LoVo (cell line): ENCODE results near the gene KRTAP10-10.
A peak's percentile ranks its signal among the peaks of the same experiment; 100 is the strongest.
"Not testable (repeated sequence)": the region's sequence is repeated elsewhere in the genome, so short reads cannot be mapped to it uniquely, and the experiment has no call there.

Source experiments
- DNase-seq: peaks from one replicate; pipeline ENCODE4 v3.0.0-alpha.2; 2016; ENCODE audit warnings: low spot score

The KRTAP10-10 gene

GRCh38 chr21:44650973-44651675, 14.0 kb downstream of the KRTAP10-10 start:
- no peak for DNase-seq

- DNase-seq, result no peak
Observed at GRCh38 chr21:44653123-44653522, 16.0 kb downstream of the KRTAP10-10 start.

- no peak for DNase-seq
Observed at GRCh38 chr21:44653656-44654575, 16.8 kb downstream of the KRTAP10-10 start.

- no peak for DNase-seq
Observed at GRCh38 chr21:44654576-44655175, 17.5 kb downstream of the KRTAP10-10 start, which contains the start of gene KRTAP12-4. TSS of gene KRTAP12-4 (minus strand) at chr21:44654659. CDS start at chr21:44654614, 45 bp downstream.

GRCh38 chr21:44656868-44657267, 19.7 kb downstream of the KRTAP10-10 start:
- no peak for DNase-seq

- DNase-seq, result no peak
Observed at GRCh38 chr21:44657635-44658540, 20.7 kb downstream of the KRTAP10-10 start, which contains the start of gene KRTAP12-3. TSS of gene KRTAP12-3 (plus strand) at chr21:44657932. CDS start at chr21:44657980, 48 bp downstream.

- no peak for DNase-seq
Observed at GRCh38 chr21:44658541-44658910, 21.4 kb downstream of the KRTAP10-10 start.

GRCh38 chr21:44658913-44659595, 21.9 kb downstream of the KRTAP10-10 start:
- no peak for DNase-seq

- not testable (repeated sequence) for DNase-seq
Observed at GRCh38 chr21:44661567-44661966, 24.4 kb downstream of the KRTAP10-10 start.

- no peak for DNase-seq
Observed at GRCh38 chr21:44664691-44665090, 27.5 kb downstream of the KRTAP10-10 start.

GRCh38 chr21:44666401-44667320, 29.5 kb downstream of the KRTAP10-10 start, which contains the start of gene KRTAP12-2:
TSS of gene KRTAP12-2 (minus strand) at chr21:44666927. CDS start at chr21:44666886, 41 bp downstream.
- peak; percentile 26 for DNase-seq

- no peak for DNase-seq
Observed at GRCh38 chr21:44667612-44668011, 30.5 kb downstream of the KRTAP10-10 start.

GRCh38 chr21:44670642-44671432, 33.7 kb downstream of the KRTAP10-10 start:
- no peak for DNase-seq

GRCh38 chr21:44671911-44672310, 34.8 kb downstream of the KRTAP10-10 start:
- no peak for DNase-seq

- no peak for DNase-seq
Observed at GRCh38 chr21:44677881-44678280, 40.7 kb downstream of the KRTAP10-10 start.

- no peak for DNase-seq
Observed at GRCh38 chr21:44681152-44681551, 44.0 kb downstream of the KRTAP10-10 start.

- no peak for DNase-seq
Observed at GRCh38 chr21:44681861-44682579, 44.9 kb downstream of the KRTAP10-10 start, which contains the start of gene KRTAP12-1. TSS of gene KRTAP12-1 (minus strand) at chr21:44682163. CDS start at chr21:44682123, 40 bp downstream.

- DNase-seq, result no peak
Observed at GRCh38 chr21:44682580-44683151, 45.5 kb downstream of the KRTAP10-10 start.
